NT2/D1 (cell line): ENCODE measurements around the gene SPOCK2.

Source experiments
- DNase-seq: peaks from one replicate; pipeline ENCODE4 v3.0.0-alpha.2; 2011; ENCODE audit warnings: low read depth, low spot score
- H3K27me3 ChIP-seq: 2 replicates; pipeline ENCODE4 v1.6.0; 2011; ENCODE audit warnings: mild to moderate bottlenecking; ENCODE audit not compliant: insufficient read length, insufficient read depth
- H3K36me3 ChIP-seq: 2 replicates; pipeline ENCODE4 v1.6.1; 2011; ENCODE audit warnings: mild to moderate bottlenecking, low read length, mixed read lengths; ENCODE audit not compliant: insufficient read depth, insufficient read length
- H3K4me1 ChIP-seq: 2 replicates; pipeline ENCODE4 v1.5.1; 2011; ENCODE audit not compliant: insufficient read depth, insufficient read length
- H3K4me3 ChIP-seq: 2 replicates; pipeline ENCODE4 v1.5.1; 2011; ENCODE audit warnings: low read depth; ENCODE audit not compliant: insufficient read length
- H3K9ac ChIP-seq: 2 replicates; pipeline ENCODE4 v1.6.0; 2011; ENCODE audit warnings: low read depth; ENCODE audit not compliant: insufficient read length
- H3K9me3 ChIP-seq: 2 replicates; pipeline ENCODE4 v1.5.1; 2011; ENCODE audit warnings: mild to moderate bottlenecking, low read length; ENCODE audit not compliant: insufficient read depth
- SUZ12 ChIP-seq: IDR thresholded peaks from 2 replicates; pipeline ENCODE4 v1.6.1; 2011; ENCODE audit not compliant: insufficient read length, insufficient read depth; ENCODE audit errors: extremely low read depth
- YY1 ChIP-seq: IDR thresholded peaks from 2 replicates; pipeline ENCODE4 v1.6.1; 2011; ENCODE audit not compliant: insufficient read length, insufficient read depth
- ZNF274 ChIP-seq: IDR thresholded peaks from 2 replicates; pipeline ENCODE4 v1.6.1; 2011; ENCODE audit warnings: mild to moderate bottlenecking, low read depth, low read length

The SPOCK2 gene

GRCh38 chr10:72011976-72012512 is 76.3 kb downstream of the SPOCK2 start:
- H3K9ac ChIP-seq: no peak overlapping the region
- peaks cover 9% of the 10 kb centered on the region for H3K4me1 ChIP-seq
- no peak for DNase-seq
- peaks cover 30% of the 10 kb centered on the region for H3K36me3 ChIP-seq
- H3K4me3 ChIP-seq: no peak overlapping the region
- TF ChIP-seq SUZ12 (no peak), YY1 (no peak), ZNF274 (no peak)
- H3K9me3 ChIP-seq: no peaks in the 10 kb centered on the region
- H3K27me3 ChIP-seq: no peaks in the 10 kb centered on the region

GRCh38 chr10:72011468-72011867 is 76.9 kb downstream of the SPOCK2 start:
- Histone ChIP-seq H3K27me3 (no peaks in the 10 kb centered on the region), H3K4me3 (no peak overlapping the region), H3K36me3 (peaks cover 35% of the 10 kb centered on the region), H3K9ac (no peak overlapping the region), H3K9me3 (no peaks in the 10 kb centered on the region), H3K4me1 (peaks cover 7% of the 10 kb centered on the region)
- DNase-seq: no peak
- TF ChIP-seq ZNF274: no peak
- no peak for TF ChIP-seq YY1

DNA sequence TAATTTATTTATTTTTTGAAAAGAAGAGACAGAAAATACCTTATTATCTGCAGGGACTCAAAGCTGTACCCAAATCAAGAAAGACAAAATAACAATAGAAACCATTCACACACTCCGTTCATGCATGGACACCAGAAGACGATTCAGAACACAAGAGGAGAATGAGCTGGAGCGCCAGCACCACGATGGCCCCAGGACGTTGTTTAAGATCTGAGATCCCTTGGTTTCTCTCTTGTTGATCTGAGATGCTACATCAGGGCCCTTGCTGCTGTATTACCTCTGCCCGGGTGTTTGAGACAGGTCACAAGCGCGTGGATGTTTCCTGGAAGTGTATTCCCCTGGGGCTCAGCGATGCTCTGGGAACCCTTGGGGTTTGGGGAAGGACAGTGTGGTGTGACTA is 77.3 kb downstream of the SPOCK2 start:
- TF ChIP-seq SUZ12 (no peak), ZNF274 (no peak), YY1 (no peak)
- no peaks in the 10 kb centered on the region for H3K9me3 ChIP-seq
- peaks cover 7% of the 10 kb centered on the region for H3K4me1 ChIP-seq
- H3K4me3 ChIP-seq: no peak overlapping the region
- H3K36me3 ChIP-seq: peaks cover 39% of the 10 kb centered on the region
- DNase-seq: no peak
- H3K9ac ChIP-seq: no peak overlapping the region
- no peaks in the 10 kb centered on the region for H3K27me3 ChIP-seq

DNA sequence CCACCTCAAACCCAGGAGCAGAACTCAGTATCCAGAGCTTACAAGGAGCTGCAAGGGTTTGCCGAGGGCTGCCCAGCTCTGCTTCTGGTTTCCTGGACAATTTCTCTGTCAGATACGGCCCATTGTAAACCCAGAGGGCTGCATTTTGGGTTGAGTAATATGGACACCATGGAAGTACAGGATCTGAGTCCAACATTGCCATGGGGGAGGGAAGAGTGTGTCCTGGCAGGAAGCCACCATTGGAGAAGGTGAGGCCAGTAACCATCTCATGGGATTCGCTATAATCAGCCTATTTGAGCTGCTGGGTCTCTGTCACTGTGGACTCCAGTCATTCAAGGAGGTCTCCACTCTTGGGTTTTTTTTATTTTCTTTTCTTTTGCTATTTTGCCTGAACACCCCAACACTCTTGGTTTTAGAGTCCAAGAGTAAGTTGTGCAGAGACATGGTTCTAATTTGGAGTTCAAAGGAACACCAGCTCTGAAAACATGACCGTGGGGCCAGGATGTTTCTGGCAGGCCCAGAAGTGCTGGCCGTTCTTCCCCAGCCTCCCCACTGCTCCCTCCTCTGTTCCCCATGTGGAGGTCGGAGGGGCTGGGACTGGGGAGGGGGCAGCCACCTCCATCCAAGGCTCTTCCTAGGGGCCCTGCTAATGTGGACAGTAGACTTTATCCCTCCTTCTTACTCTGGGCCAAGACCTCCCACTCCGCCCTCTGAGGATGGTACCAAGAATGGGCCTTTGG is 77.9 kb downstream of the SPOCK2 start:
- Histone ChIP-seq H3K9ac (no peak overlapping the region), H3K9me3 (no peaks in the 10 kb centered on the region), H3K4me3 (no peak overlapping the region), H3K27me3 (no peaks in the 10 kb centered on the region), H3K4me1 (peaks cover 10% of the 10 kb centered on the region), H3K36me3 (peaks cover 43% of the 10 kb centered on the region)
- no peak for DNase-seq
- no peak for TF ChIP-seq YY1
- TF ChIP-seq ZNF274: no peak
- TF ChIP-seq SUZ12: no peak

GRCh38 chr10:72009425-72010081 is 78.8 kb downstream of the SPOCK2 start:
- H3K4me1 ChIP-seq: peaks cover 11% of the 10 kb centered on the region
- no peak overlapping the region for H3K4me3 ChIP-seq
- DNase-seq: peak; percentile 28
- no peaks in the 10 kb centered on the region for H3K27me3 ChIP-seq
- H3K9me3 ChIP-seq: no peaks in the 10 kb centered on the region
- TF ChIP-seq SUZ12: no peak
- TF ChIP-seq YY1: no peak
- TF ChIP-seq ZNF274: no peak
- H3K36me3 ChIP-seq: peaks cover 43% of the 10 kb centered on the region
- no peak overlapping the region for H3K9ac ChIP-seq

GRCh38 chr10:72009051-72009424 is 79.3 kb downstream of the SPOCK2 start:
- Histone ChIP-seq H3K36me3 (peaks cover 43% of the 10 kb centered on the region), H3K9me3 (no peaks in the 10 kb centered on the region), H3K4me3 (no peak overlapping the region), H3K4me1 (peaks cover 11% of the 10 kb centered on the region), H3K27me3 (no peaks in the 10 kb centered on the region), H3K9ac (peak overlapping the region; percentile 21)
- TF ChIP-seq SUZ12: no peak
- TF ChIP-seq ZNF274: no peak
- TF ChIP-seq YY1: no peak
- DNase-seq: no peak
